Ureter (tissue), 1 donor: ENCODE measurements around the gene BIK. TPM values are rescaled to one million over a fixed set of nuclear protein-coding genes. Genes with fewer than 3 reads are reported as not detected.
"Not testable (repeated sequence)": the region's sequence is repeated elsewhere in the genome, so short reads cannot be mapped to it uniquely, and the experiment has no call there.

Experiments
- DNase-seq: peaks from one replicate; pipeline ENCODE4 v3.0.0-alpha.2; 2020; ENCODE audit warnings: low spot score
- total RNA-seq: library from RNA; stranded (reverse); gene quantifications from one replicate; pipeline ENCODE4 v1.2.4, GENCODE V29; 2023
- donor health status: DM: yes; HTN: yes; CAD: no.

BIK gene
- total RNA-seq, 1 donor from 2014 or later, result 2.5 TPM

GRCh38 chr22:43134553-43134952, 24.0 kb downstream of the BIK start:
- DNase-seq, result no peak

GRCh38 chr22:43135565-43135964, 25.0 kb downstream of the BIK start:
- DNase-seq, result no peak

- DNase-seq, result no peak
These were observed 25.7 kb downstream of the BIK start for GRCh38 chr22:43136255-43136654.

- DNase-seq, result no peak
These were observed 26.3 kb downstream of the BIK start for GRCh38 chr22:43136801-43137200.

- DNase-seq, result peak; percentile 87
These were observed 32.5 kb downstream of the BIK start, which contains the start of gene MCAT for GRCh38 chr22:43142880-43143562. TSS of gene MCAT (minus strand) at chr22:43143398. CDS start at chr22:43143348, 50 bp downstream.

- no peak for DNase-seq
These were observed 34.4 kb downstream of the BIK start for GRCh38 chr22:43144949-43145348.

GRCh38 chr22:43145371-43145770, 34.8 kb downstream of the BIK start:
- not testable (repeated sequence) for DNase-seq

- DNase-seq, result not testable (repeated sequence)
These were observed 35.8 kb downstream of the BIK start for GRCh38 chr22:43146332-43146731.

- DNase-seq, result no peak
These were observed 37.3 kb downstream of the BIK start for GRCh38 chr22:43147821-43148220.

GRCh38 chr22:43148581-43148980, 38.0 kb downstream of the BIK start:
- no peak for DNase-seq

- DNase-seq, result no peak
These were observed 40.2 kb downstream of the BIK start for GRCh38 chr22:43150731-43151206.

- DNase-seq, result peak; percentile 80
These were observed 40.9 kb downstream of the BIK start, which contains the start of gene TSPO for GRCh38 chr22:43151251-43152002. TSS of gene TSPO (plus strand) at chr22:43151559. CDS start at chr22:43159239, 7,680 bp downstream.

- no peak for DNase-seq
These were observed 41.4 kb downstream of the BIK start for GRCh38 chr22:43152003-43152356.

- peak; percentile 85 for DNase-seq
These were observed 42.0 kb downstream of the BIK start for GRCh38 chr22:43152357-43153071.

GRCh38 chr22:43153899-43154298, 43.3 kb downstream of the BIK start:
- DNase-seq, result no peak

- DNase-seq, result no peak
These were observed 44.5 kb downstream of the BIK start for GRCh38 chr22:43154887-43155536.

GRCh38 chr22:43155789-43156188, 45.2 kb downstream of the BIK start:
- DNase-seq, result no peak

GRCh38 chr22:43156413-43156812, 45.9 kb downstream of the BIK start:
- no peak for DNase-seq

- DNase-seq, result no peak
These were observed 47.5 kb downstream of the BIK start for GRCh38 chr22:43157874-43158546.

GRCh38 chr22:43158778-43159483, 48.4 kb downstream of the BIK start:
- no peak for DNase-seq
